Lung (tissue), 12 donors: ENCODE results near the gene STXBP6. TPM values are rescaled to one million over a fixed set of nuclear protein-coding genes. Genes with fewer than 3 reads are reported as not detected.

Experiments used
- ATAC-seq: fragments of 200-7000 bp; cut with Tn5 transposase; one replicate; pipeline ENCODE4 v1.9.1; 2020; ENCODE audit warnings: moderate number of reproducible peaks; ENCODE audit not compliant: insufficient read depth, low FRiP score
- DNase-seq, 3 donors: peaks; one replicate each; pipeline ENCODE4 v3.0.0-alpha.2; 2013 to 2017
- H3K27ac ChIP-seq, 2 donors: one replicate each; pipeline ENCODE4 v1.5.1; 2013; ENCODE audit warnings: mild to moderate bottlenecking in 2 of 2, moderate library complexity in 2 of 2, control low read depth in 1 of 2, inconsistent platforms in 1 of 2, low read depth in 1 of 2, low read length in 1 of 2
- H3K27me3 ChIP-seq, 3 donors: one replicate each; pipeline ENCODE4 v1.5.1; 2013; ENCODE audit warnings: low read length in 2 of 3; ENCODE audit not compliant: control insufficient read depth in 3 of 3, insufficient read depth in 3 of 3
- H3K36me3 ChIP-seq, 4 donors: one replicate each; pipeline ENCODE4 v1.5.1; 2013; ENCODE audit warnings: low read length in 4 of 4, mild to moderate bottlenecking in 1 of 4, moderate library complexity in 1 of 4; ENCODE audit not compliant: control insufficient read depth in 4 of 4, insufficient read depth in 4 of 4
- H3K4me1 ChIP-seq, 5 donors: one replicate each; pipeline ENCODE4 v1.5.1; 2013; ENCODE audit warnings: low read length in 5 of 5, mild to moderate bottlenecking in 2 of 5, moderate library complexity in 1 of 5; ENCODE audit not compliant: control insufficient read depth in 5 of 5, insufficient read depth in 5 of 5
- H3K4me3 ChIP-seq: one replicate; pipeline ENCODE4 v1.5.1; 2013; ENCODE audit warnings: mild to moderate bottlenecking, control low read depth, moderate library complexity
- H3K9ac ChIP-seq, 2 donors: one replicate each; pipeline ENCODE4 v1.5.1; 2013; ENCODE audit warnings: low read length in 2 of 2, control low read depth in 1 of 2; ENCODE audit not compliant: insufficient read depth in 1 of 2
- H3K9me3 ChIP-seq, 4 donors: one replicate each; pipeline ENCODE4 v1.5.1; 2013; ENCODE audit warnings: low read length in 3 of 4, mild to moderate bottlenecking in 1 of 4, moderate library complexity in 1 of 4; ENCODE audit not compliant: control insufficient read depth in 4 of 4, insufficient read depth in 3 of 4
- CTCF ChIP-seq: IDR thresholded peaks from 2 replicates; pipeline ENCODE4 v1.5.1; 2012; ENCODE audit warnings: mild to moderate bottlenecking; ENCODE audit errors: control extremely low read depth, extremely low read depth
- WGBS, 2 donors: extraction: QIAGEN DNeasy Blood & Tissue Kit; methylation state at CpG; one replicate each; pipeline ENCODE4 v1.1.7; 2013; 5-methylcytosine and 5-hydroxymethylcytosine counted together
- polyA plus RNA-seq, 2 donors: library from polyadenylated mRNA; stranded (reverse); fragments of 200-250 nt; gene quantifications; one replicate each; pipeline ENCODE4 v1.2.1, GENCODE V29; 2013
- total RNA-seq, 2 donors: library from RNA; depleted of rRNA in 1 of 2; stranded (reverse); fragments of >200 nt in 1 of 2; gene quantifications; one replicate each; pipeline ENCODE4 v1.2.1, GENCODE V29; 2014 to 2021
- donor health status: control.
- donor health status: control.
- donor health status: Bipolar disorder and iron deficiency.
- donor health status: healthy.
- donor health status: DM: yes; HTN: yes; CAD: no.

Gene STXBP6
- total and polyA plus RNA-seq, 4 donors: 9.3 to 42.5 (median 10.5) TPM

DNA sequence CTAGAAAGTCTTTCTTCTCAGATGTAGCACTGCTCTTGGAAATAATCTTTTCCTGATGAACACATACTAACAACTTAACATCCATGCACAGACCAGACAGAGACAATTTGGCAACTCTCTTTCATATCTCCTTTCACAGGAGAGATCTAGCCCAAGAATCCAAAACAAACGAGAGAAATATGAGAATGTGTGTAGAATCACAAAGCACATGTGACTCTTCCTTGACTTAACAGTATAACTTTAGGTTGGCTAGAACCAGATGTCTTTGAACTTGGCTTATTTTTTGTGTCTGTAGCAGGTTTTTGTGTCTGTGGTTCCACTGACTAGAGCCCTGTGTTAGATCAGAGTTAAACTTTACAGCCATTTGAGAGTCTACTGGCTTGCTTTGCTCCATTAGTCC, 114.2 kb downstream of the STXBP6 start:
- no peak overlapping the region for H3K9ac ChIP-seq
- 45 to 67% methylated on average over 1 of the region's 1 CpG for WGBS, 2 donors
- H3K27me3 ChIP-seq: no peaks in the 10 kb centered on the region
- peaks cover 0 to 29% (median 8%) of the 10 kb centered on the region in 5 donors for H3K4me1 ChIP-seq
- H3K9me3 ChIP-seq: no peaks in the 10 kb centered on the region
- H3K4me3 ChIP-seq: no peak overlapping the region
- no peak for TF ChIP-seq CTCF
- ATAC-seq (no peak), DNase-seq (peak in 1 of 3 donors; percentile 19)
- peaks cover 0 to 3% (median 0%) of the 10 kb centered on the region in 4 donors for H3K36me3 ChIP-seq
- H3K27ac ChIP-seq: peak overlapping the region in 1 of 2 donors; percentile 29

- peaks cover 0 to 21% (median 12%) of the 10 kb centered on the region in 5 donors for H3K4me1 ChIP-seq
- no peaks in the 10 kb centered on the region for H3K27me3 ChIP-seq
- no peak overlapping the region for H3K9ac ChIP-seq
- peak overlapping the region in 1 of 2 donors; percentile 40 for H3K27ac ChIP-seq
- no peak overlapping the region for H3K4me3 ChIP-seq
- WGBS, 2 donors: 27 to 71% methylated on average over 1 of the region's 1 CpG
- ATAC-seq (no peak), DNase-seq (peak in 1 of 3 donors; percentile 26)
- no peak for TF ChIP-seq CTCF
- H3K9me3 ChIP-seq: no peaks in the 10 kb centered on the region
- no peaks in the 10 kb centered on the region for H3K36me3 ChIP-seq
Measured at GRCh38 chr14:24928386-24928900, 121.5 kb downstream of the STXBP6 start.

DNA sequence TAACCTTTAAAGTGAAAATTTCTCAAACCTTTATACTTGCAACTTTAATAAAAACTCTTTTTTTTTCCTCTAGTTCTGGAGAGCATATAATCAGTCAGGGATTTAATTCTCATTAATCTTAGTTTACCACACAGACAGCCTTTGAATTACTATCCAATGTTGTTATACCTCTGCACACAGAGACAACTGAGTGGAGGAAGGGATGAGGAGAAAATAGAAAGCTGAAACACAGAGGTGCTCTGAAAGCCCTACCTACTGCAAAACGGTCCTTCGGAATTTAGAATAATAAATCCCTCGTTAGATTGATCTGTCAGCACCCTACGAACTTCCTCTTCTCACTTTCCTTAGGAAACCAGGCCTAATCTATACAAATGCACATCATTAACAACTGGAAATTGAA, 122.1 kb downstream of the STXBP6 start:
- Histone ChIP-seq H3K27ac (peak overlapping the region in 1 of 2 donors; percentile 33), H3K4me1 (peaks cover 0 to 22% (median 12%) of the 10 kb centered on the region in 5 donors), H3K9ac (no peak overlapping the region), H3K36me3 (no peaks in the 10 kb centered on the region), H3K9me3 (no peaks in the 10 kb centered on the region), H3K27me3 (no peaks in the 10 kb centered on the region), H3K4me3 (no peak overlapping the region)
- 13 to 26% methylated on average over 4 of the region's 4 CpGs for WGBS, 2 donors
- TF ChIP-seq CTCF: no peak
- ATAC-seq (no peak), DNase-seq (no peak)
